Fibroblast of pulmonary artery (primary cell): ENCODE results near the gene CLSTN1.

Experiments
- DNase-seq: peaks from one replicate; pipeline ENCODE4 v3.0.0-alpha.2; 2010; ENCODE audit warnings: low read depth
- H3K4me3 ChIP-seq: replicated peaks from 2 replicates; pipeline ENCODE4 v1.5.1; 2011; ENCODE audit warnings: low read depth, mild to moderate bottlenecking, control low read depth, low read length, moderate library complexity
- TF ChIP-seq, protein P1 (sequence below): IDR thresholded peaks from 2 replicates; pipeline ENCODE4 v1.5.1; 2011; ENCODE audit warnings: mild to moderate bottlenecking, control low read depth, low read length, inconsistent platforms; ENCODE audit errors: missing control alignments

CLSTN1 gene

DNA sequence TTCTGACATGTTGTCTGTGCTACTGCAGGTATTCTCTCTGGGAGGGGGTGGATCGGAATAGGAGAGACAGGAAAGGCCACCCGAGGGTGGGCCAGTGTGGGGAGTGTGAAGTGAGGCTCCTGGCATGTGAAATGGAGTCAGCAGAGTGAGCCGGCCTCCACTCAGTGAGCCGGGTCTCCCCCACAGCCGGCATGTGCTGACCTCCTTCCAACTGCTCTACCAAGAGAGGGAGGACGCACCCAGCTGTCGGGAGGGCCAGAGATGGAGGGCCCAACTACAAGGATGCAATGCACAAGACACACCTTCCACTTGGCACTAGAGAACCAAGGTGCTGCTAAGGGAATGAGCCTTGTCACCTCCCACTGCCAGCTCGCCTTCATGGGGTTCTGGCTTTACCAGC, 28.2 kb upstream of the CLSTN1 start:
- TF ChIP-seq, protein P1, sequence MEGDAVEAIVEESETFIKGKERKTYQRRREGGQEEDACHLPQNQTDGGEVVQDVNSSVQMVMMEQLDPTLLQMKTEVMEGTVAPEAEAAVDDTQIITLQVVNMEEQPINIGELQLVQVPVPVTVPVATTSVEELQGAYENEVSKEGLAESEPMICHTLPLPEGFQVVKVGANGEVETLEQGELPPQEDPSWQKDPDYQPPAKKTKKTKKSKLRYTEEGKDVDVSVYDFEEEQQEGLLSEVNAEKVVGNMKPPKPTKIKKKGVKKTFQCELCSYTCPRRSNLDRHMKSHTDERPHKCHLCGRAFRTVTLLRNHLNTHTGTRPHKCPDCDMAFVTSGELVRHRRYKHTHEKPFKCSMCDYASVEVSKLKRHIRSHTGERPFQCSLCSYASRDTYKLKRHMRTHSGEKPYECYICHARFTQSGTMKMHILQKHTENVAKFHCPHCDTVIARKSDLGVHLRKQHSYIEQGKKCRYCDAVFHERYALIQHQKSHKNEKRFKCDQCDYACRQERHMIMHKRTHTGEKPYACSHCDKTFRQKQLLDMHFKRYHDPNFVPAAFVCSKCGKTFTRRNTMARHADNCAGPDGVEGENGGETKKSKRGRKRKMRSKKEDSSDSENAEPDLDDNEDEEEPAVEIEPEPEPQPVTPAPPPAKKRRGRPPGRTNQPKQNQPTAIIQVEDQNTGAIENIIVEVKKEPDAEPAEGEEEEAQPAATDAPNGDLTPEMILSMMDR: no peak
- no peak overlapping the region for H3K4me3 ChIP-seq
- DNase-seq: no peak

DNA sequence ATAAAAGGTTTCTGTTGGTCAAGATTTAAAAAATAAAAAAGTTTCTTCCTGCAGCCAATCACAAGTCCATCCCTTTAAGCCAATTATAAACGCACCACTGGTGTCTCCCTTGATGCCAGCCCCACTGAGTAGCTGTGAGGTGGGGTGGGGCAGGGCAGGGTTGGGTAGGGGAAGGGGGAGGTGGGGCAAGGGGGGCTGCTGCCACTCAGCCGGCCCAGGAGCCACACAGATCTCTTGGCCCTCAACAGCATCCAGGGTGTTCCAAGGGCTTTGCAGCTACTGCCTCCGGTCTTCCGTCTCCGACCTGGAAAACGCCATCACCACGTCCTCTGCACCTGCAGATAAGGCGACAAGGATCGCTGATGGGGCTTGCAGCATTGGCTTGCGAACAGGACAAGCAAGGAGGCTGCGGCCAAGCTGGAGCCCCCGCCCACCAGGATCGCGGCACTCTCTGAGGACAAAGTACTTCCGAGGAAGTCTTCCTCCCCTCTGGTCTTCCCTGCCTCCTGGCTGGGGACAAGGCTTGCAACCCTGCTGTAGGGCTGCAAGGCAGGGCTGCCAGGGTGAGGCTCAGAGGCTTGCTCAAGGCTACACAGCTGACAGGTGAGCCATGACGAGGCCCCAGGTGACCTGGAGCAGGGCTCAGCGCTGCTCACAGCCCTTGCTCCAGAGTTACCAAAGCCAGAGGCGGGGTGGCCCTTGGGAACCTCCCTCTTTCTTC, 26.8 kb upstream of the CLSTN1 start:
- no peak overlapping the region for H3K4me3 ChIP-seq
- TF ChIP-seq, protein P1: no peak
- DNase-seq: no peak

DNA sequence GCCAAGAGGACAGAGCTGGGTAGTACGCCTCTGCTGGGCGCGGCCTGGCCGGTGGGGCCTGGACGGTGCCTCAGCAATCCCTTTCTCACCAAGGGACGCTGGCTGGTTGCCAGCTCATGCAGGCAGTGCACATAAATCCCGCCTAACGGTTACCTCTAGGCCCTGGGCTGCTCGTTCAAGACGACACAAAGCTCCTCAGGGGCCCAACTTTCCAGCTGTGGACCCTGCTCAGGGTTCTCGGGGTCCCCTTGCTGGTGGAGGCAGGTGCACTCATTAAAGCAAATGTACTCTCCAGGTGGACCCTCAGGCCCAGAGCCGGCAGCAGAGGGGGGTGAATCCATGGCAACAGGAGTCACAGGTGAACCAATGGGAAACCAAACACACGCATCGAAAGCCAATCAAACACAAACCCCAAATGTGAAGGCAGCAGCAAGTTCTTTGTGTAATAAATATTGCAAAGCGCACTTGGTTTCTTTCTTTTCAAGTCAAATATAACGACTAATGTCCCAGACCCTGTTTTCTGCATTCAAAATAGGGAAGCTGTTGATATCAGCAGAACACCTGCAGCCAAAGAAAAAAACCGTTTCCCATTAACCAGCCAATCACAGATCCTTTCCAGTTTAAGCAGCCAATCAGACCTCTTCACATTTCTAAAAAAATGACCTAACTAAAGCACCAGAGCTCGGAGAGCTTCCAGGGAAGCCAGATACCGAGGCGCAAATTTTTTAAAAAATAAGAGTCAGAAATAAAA, 26.1 kb upstream of the CLSTN1 start:
- no peak for DNase-seq
- TF ChIP-seq, protein P1: no peak
- H3K4me3 ChIP-seq: no peak overlapping the region

DNA sequence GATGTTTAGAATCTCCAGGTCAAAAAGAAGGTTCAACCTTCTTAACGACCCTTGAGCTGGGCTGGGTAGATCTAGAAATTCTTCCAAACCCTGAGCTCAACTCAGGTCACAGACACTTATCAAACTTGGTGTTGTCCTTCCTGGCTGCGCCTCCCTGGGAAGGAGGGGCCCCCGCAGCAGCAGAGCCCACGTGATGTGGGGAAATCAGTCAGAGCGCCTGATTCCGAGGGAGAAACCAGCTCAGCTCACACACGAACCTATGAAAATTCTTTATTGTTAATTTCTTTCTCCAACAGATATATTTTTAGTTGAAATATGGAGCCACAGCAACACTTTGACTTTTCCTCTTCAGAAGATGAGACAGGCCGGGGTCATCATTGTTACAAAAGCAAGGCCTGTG, 24.3 kb upstream of the CLSTN1 start:
- H3K4me3 ChIP-seq: no peak overlapping the region
- TF ChIP-seq, protein P1: no peak
- DNase-seq: no peak

DNA sequence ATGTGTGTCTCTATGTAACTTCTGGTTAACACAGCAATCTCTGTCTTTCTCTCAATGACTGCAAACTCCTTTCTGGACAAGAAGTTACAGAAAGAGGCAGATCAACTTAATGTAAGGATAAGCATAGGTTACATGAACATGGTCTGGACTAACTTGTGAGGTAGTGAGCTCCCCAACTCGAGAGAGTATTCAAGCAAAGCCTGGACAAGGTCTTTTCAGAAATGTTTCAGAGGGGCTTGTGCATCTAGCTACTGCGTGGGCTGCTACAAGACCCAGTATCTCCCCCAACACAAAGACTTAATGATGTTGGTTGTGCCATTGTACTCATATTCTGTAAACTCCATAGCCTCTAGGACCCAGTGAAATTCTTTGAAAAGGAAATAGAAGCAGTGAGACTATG, 23.5 kb upstream of the CLSTN1 start:
- DNase-seq: no peak
- no peak overlapping the region for H3K4me3 ChIP-seq

DNA sequence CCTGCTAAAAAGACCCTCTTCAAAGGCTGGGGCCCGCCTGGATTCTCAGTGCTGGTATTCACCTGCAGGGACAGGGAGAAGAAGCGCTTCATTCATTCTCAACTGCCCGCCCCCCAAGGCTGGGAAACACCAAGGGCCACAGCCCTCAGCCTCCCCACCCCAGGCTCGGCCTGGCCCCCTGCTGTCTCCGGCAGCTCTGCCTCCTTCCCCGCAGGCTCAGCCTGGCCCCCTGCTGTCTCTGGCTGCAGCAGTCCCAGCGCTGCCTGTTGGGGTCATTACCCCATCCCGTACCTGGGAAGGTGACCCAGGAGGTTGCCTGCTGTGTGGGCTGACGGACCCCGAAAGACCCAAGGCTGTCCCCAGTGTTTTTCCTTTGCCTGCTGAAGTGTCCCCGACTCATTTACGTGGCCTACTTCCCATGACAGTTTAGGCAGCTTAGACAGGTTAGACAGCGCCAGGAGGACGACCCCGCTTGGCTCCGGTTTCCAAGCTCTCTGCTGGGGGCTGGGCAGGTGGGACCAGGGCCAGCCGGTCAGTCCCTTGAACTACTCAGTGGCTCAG, 22.9 kb upstream of the CLSTN1 start:
- no peak for DNase-seq
- TF ChIP-seq, protein P1: no peak

More for the DNA sequence above, 23.5 kb upstream of the CLSTN1 start:
- TF ChIP-seq, protein P1: no peak

More for the DNA sequence above, 22.9 kb upstream of the CLSTN1 start:
- H3K4me3 ChIP-seq: no peak overlapping the region
